ENCODE measurements around the gene NACAD. TPM values are rescaled to one million over a fixed set of nuclear protein-coding genes. Genes with fewer than 3 reads are reported as not detected.

NACAD gene
- total RNA-seq, 6 experiments from 2014 or later: 0.09 to 0.42 (median 0.12) TPM; not detected in 1

- WGBS (ENCODE audit: insufficient coverage, low coverage, low lambda C conversion rate, missing lambda C conversion rate): 100% methylated on average over 3 of the region's 6 CpGs
- H3K27me3 ChIP-seq: peaks cover 0 to 9% of the 10 kb centered on the region in 2 donors
- ATAC-seq: no peak
Observed at GRCh38 chr7:45087301-45088145, 1.2 kb downstream of the NACAD start.

GRCh38 chr7:45086331-45087065 lies 2.3 kb downstream of the NACAD start:
- Histone ChIP-seq H3K9me3 (no peaks in the 10 kb centered on the region), H3K27me3 (peaks cover 0 to 9% of the 10 kb centered on the region in 2 donors), H3K4me1 (peaks cover 0 to 6% (median 0%) of the 10 kb centered on the region in 4 donors), H3K27ac (no peak overlapping the region), H3K4me3 (no peak overlapping the region), H3K36me3 (no peaks in the 10 kb centered on the region)
- 83% methylated on average over 1 of the region's 15 CpGs for WGBS (ENCODE audit: insufficient coverage, low coverage, low lambda C conversion rate, missing lambda C conversion rate)
- no peak for ATAC-seq
- TF ChIP-seq CTCF (IDR thresholded peaks at IDR 0.05) (no peak), POLR2A (IDR thresholded peaks at IDR 0.05) (no peak)
- intact Hi-C loops (cut with DNase I): no loop called here
- no peak for DNase-seq

More at GRCh38 chr7:45087301-45088145, 1.2 kb downstream of the NACAD start:
- H3K36me3 ChIP-seq: no peaks in the 10 kb centered on the region
- intact Hi-C loops (cut with DNase I): no loop called here
- H3K4me1 ChIP-seq: peaks cover 0 to 6% (median 0%) of the 10 kb centered on the region in 4 donors
- no peak for TF ChIP-seq POLR2A (IDR thresholded peaks at IDR 0.05)
- no peaks in the 10 kb centered on the region for H3K9me3 ChIP-seq
- H3K4me3 ChIP-seq: no peak overlapping the region
- H3K27ac ChIP-seq: no peak overlapping the region
- DNase-seq: no peak

- H3K9me3 ChIP-seq: no peaks in the 10 kb centered on the region
- no peaks in the 10 kb centered on the region for H3K36me3 ChIP-seq
- no peak for TF ChIP-seq CTCF (IDR thresholded peaks at IDR 0.05)
- TF ChIP-seq POLR2A (IDR thresholded peaks at IDR 0.05): no peak
- H3K27me3 ChIP-seq: peaks cover 0 to 9% of the 10 kb centered on the region in 2 donors
- H3K4me1 ChIP-seq: peaks cover 0 to 6% (median 0%) of the 10 kb centered on the region in 4 donors
- ATAC-seq (no peak), DNase-seq (no peak)
- 80% methylated on average over 1 of the region's 23 CpGs for whole genome bisulfite sequencing (ENCODE audit: insufficient coverage, low coverage, low lambda C conversion rate, missing lambda C conversion rate)
- no peak overlapping the region for H3K27ac ChIP-seq
- no peak overlapping the region for H3K4me3 ChIP-seq
- intact Hi-C loops (cut with DNase I): no loop called here
Observed at GRCh38 chr7:45085619-45086200, 3.1 kb downstream of the NACAD start.

- DNase-seq (no peak), ATAC-seq (no peak)
- intact Hi-C loops (cut with DNase I): no loop called here
- Histone ChIP-seq H3K27ac (no peak overlapping the region), H3K4me3 (no peak overlapping the region), H3K36me3 (no peaks in the 10 kb centered on the region), H3K27me3 (peaks cover 0 to 9% of the 10 kb centered on the region in 2 donors), H3K9me3 (no peaks in the 10 kb centered on the region), H3K4me1 (peaks cover 0 to 6% (median 0%) of the 10 kb centered on the region in 4 donors)
- no peak for TF ChIP-seq CTCF (IDR thresholded peaks at IDR 0.05)
- TF ChIP-seq POLR2A (IDR thresholded peaks at IDR 0.05): no peak
- WGBS (ENCODE audit: insufficient coverage, low coverage, low lambda C conversion rate, missing lambda C conversion rate): 80% methylated on average over 10 of the region's 24 CpGs
Observed at GRCh38 chr7:45084901-45085618, 3.7 kb downstream of the NACAD start.

Data from right lobe of liver (tissue), 6 donors.